ENCODE measurements around the gene FGD4.

Gene FGD4

GRCh38 chr12:32688786-32689185 is 289.4 kb downstream of the FGD4 start:
- no peak overlapping the region for H3K4me3 ChIP-seq (ENCODE audit: control insufficient read depth, low read depth, low read length)
- TF ChIP-seq CTCF (conservative IDR thresholded peaks at IDR 0.05; ENCODE audit: control insufficient read depth, insufficient read depth, low read depth, low read length) = no peak
- no peak for DNase-seq (ENCODE audit: low read depth)

GRCh38 chr12:32690927-32691326 is 291.6 kb downstream of the FGD4 start:
- TF ChIP-seq CTCF (conservative IDR thresholded peaks at IDR 0.05; ENCODE audit: control insufficient read depth, insufficient read depth, low read depth, low read length) = no peak
- DNase-seq (ENCODE audit: low read depth) = no peak
- H3K4me3 ChIP-seq (ENCODE audit: control insufficient read depth, low read depth, low read length) = no peak overlapping the region

GRCh38 chr12:32692358-32692757 is 293.0 kb downstream of the FGD4 start:
- peak; percentile 8 for DNase-seq (ENCODE audit: low read depth)
- no peak for TF ChIP-seq CTCF (conservative IDR thresholded peaks at IDR 0.05; ENCODE audit: control insufficient read depth, insufficient read depth, low read depth, low read length)
- no peak overlapping the region for H3K4me3 ChIP-seq (ENCODE audit: control insufficient read depth, low read depth, low read length)

GRCh38 chr12:32693036-32693435 is 293.7 kb downstream of the FGD4 start:
- no peak overlapping the region for H3K4me3 ChIP-seq (ENCODE audit: control insufficient read depth, low read depth, low read length)
- no peak for TF ChIP-seq CTCF (conservative IDR thresholded peaks at IDR 0.05; ENCODE audit: control insufficient read depth, insufficient read depth, low read depth, low read length)
- DNase-seq (ENCODE audit: low read depth) = no peak
